HEK293 (cell line): Measurements from ENCODE around the gene TRIM29.

Experiments used
- CTCF ChIA-PET: fragments of 350-600 bp; formaldehyde crosslinking; extraction: SDS; loops from one replicate; lab custom pipeline; 2021; ENCODE audit warnings: antibody characterized with exemption; lab: Yijun Ruan, JAX
- POLR2A ChIA-PET: fragments of 300-600 bp; formaldehyde crosslinking; extraction: SDS; loops from one replicate; lab custom pipeline; 2020; ENCODE audit warnings: antibody characterized with exemption, inconsistent platforms; lab: Yijun Ruan, JAX
- H3K27ac ChIP-seq: fragments of 200-500 bp; sonication (Bioruptor generic); 2 replicates; pipeline ENCODE4 v1.5.1; 2014; ENCODE audit warnings: low read depth, low read length, control low read depth, inconsistent platforms; ENCODE audit errors: extremely low read depth
- H3K36me3 ChIP-seq, 2 experiments: fragments of 200-500 bp in 1 of 2; sonication (Bioruptor generic) in 1 of 2; 1 replicate in 1 of 2; 2 replicates in 1 of 2; pipeline ENCODE4 v1.5.1; 2014 to 2017; ENCODE audit warnings: inconsistent platforms in 2 of 2, low read length in 2 of 2; ENCODE audit not compliant: control insufficient read depth in 2 of 2, insufficient read depth in 1 of 2
- H3K4me1 ChIP-seq: fragments of 200-500 bp; sonication (Bioruptor generic); 2 replicates; pipeline ENCODE4 v1.5.1; 2014; ENCODE audit warnings: mild to moderate bottlenecking, low read length, inconsistent platforms; ENCODE audit not compliant: control insufficient read depth, insufficient read depth
- H3K4me3 ChIP-seq: 2 replicates; pipeline ENCODE4 v1.5.1; 2011; ENCODE audit warnings: low read depth, mild to moderate bottlenecking, control low read depth, low read length, moderate library complexity
- H3K9me3 ChIP-seq: fragments of 200-500 bp; sonication (Bioruptor generic); 2 replicates; pipeline ENCODE4 v1.5.1; 2014; ENCODE audit warnings: low read depth, low read length, inconsistent platforms; ENCODE audit not compliant: control insufficient read depth, insufficient read depth
- GFI1B ChIP-seq: fragments of 450-650 bp; formaldehyde crosslinking; IDR thresholded peaks from 2 replicates; pipeline ENCODE4 v1.5.1; 2016; ENCODE audit warnings: missing biosample characterization, missing genetic modification characterization
- GLI2 ChIP-seq: fragments of 450-650 bp; formaldehyde crosslinking; IDR thresholded peaks from 2 replicates; pipeline ENCODE4; 2017; ENCODE audit warnings: missing biosample characterization, missing genetic modification characterization, low read depth, borderline replicate concordance
- GLIS2 ChIP-seq: fragments of 450-650 bp; formaldehyde crosslinking; IDR thresholded peaks from 2 replicates; pipeline ENCODE4 v1.5.1; 2016; ENCODE audit warnings: missing biosample characterization, missing genetic modification characterization
- HIC1 ChIP-seq: fragments of 450-650 bp; formaldehyde crosslinking; IDR thresholded peaks from 2 replicates; pipeline ENCODE4 v1.5.1; 2016; ENCODE audit warnings: missing biosample characterization, missing genetic modification characterization
- MEIS1 ChIP-seq: sonication (generic); formaldehyde crosslinking; IDR thresholded peaks from 2 replicates; pipeline ENCODE4 v1.8.1; 2022; ENCODE audit warnings: missing genetic modification reagents, mild to moderate bottlenecking, borderline replicate concordance
- SP7 ChIP-seq: fragments of 450-650 bp; formaldehyde crosslinking; IDR thresholded peaks from 2 replicates; pipeline ENCODE4 v1.5.1; 2016; ENCODE audit warnings: missing biosample characterization, missing genetic modification characterization
- ZBTB7A ChIP-seq: fragments of 450-650 bp; formaldehyde crosslinking; IDR thresholded peaks from 2 replicates; pipeline ENCODE4 v1.5.1; 2016; ENCODE audit warnings: low read depth, missing biosample characterization, missing genetic modification characterization
- ZNF10 ChIP-seq: fragments of 450-650 bp; formaldehyde crosslinking; IDR thresholded peaks from 2 replicates; pipeline ENCODE4 v1.5.1; 2017; ENCODE audit warnings: missing biosample characterization, missing genetic modification characterization
- ZNF138 ChIP-seq: fragments of 450-650 bp; formaldehyde crosslinking; IDR thresholded peaks from 2 replicates; pipeline ENCODE4 v1.5.1; 2016; ENCODE audit warnings: missing biosample characterization, missing genetic modification characterization, borderline replicate concordance
- ZNF146 ChIP-seq: fragments of 450-650 bp; formaldehyde crosslinking; IDR thresholded peaks from 2 replicates; pipeline ENCODE4 v1.5.1; 2016; ENCODE audit warnings: missing biosample characterization, missing genetic modification characterization
- ZNF155 ChIP-seq: fragments of 450-650 bp; formaldehyde crosslinking; IDR thresholded peaks from 2 replicates; pipeline ENCODE4 v1.5.1; 2016; ENCODE audit warnings: missing biosample characterization, missing genetic modification characterization
- ZNF169 ChIP-seq: fragments of 450-650 bp; formaldehyde crosslinking; IDR thresholded peaks from 2 replicates; pipeline ENCODE4 v1.5.1; 2016; ENCODE audit warnings: missing biosample characterization, missing genetic modification characterization
- ZNF214 ChIP-seq: fragments of 450-650 bp; formaldehyde crosslinking; IDR thresholded peaks from 2 replicates; pipeline ENCODE4 v1.5.1; 2017; ENCODE audit warnings: missing biosample characterization, mild to moderate bottlenecking, missing genetic modification characterization, borderline replicate concordance
- ZNF473 ChIP-seq: fragments of 450-650 bp; formaldehyde crosslinking; IDR thresholded peaks from 2 replicates; pipeline ENCODE4 v1.5.1; 2017; ENCODE audit warnings: missing biosample characterization, missing genetic modification characterization
- ZNF501 ChIP-seq: fragments of 450-650 bp; formaldehyde crosslinking; IDR thresholded peaks from 2 replicates; pipeline ENCODE4 v1.5.1; 2016; ENCODE audit warnings: missing biosample characterization, missing genetic modification characterization
- ZNF530 ChIP-seq: fragments of 450-650 bp; formaldehyde crosslinking; IDR thresholded peaks from 2 replicates; pipeline ENCODE4 v1.5.1; 2016; ENCODE audit warnings: low read depth, missing biosample characterization, missing genetic modification characterization
- ZNF558 ChIP-seq: fragments of 450-650 bp; formaldehyde crosslinking; IDR thresholded peaks from 2 replicates; pipeline ENCODE4 v1.5.1; 2016; ENCODE audit warnings: missing biosample characterization, missing genetic modification characterization
- ZNF610 ChIP-seq: fragments of 450-650 bp; formaldehyde crosslinking; IDR thresholded peaks from 2 replicates; pipeline ENCODE4 v1.5.1; 2016; ENCODE audit warnings: missing biosample characterization, missing genetic modification characterization, borderline replicate concordance
- ZNF658 ChIP-seq: fragments of 450-650 bp; formaldehyde crosslinking; IDR thresholded peaks from 2 replicates; pipeline ENCODE4; 2016; ENCODE audit warnings: missing biosample characterization, missing genetic modification characterization
- ZNF768 ChIP-seq: fragments of 450-650 bp; formaldehyde crosslinking; IDR thresholded peaks from 2 replicates; pipeline ENCODE4 v1.5.1; 2018; ENCODE audit warnings: missing biosample characterization, mild to moderate bottlenecking, missing genetic modification characterization
- TF ChIP-seq, protein P1 (sequence below): fragments of 450-650 bp; IDR thresholded peaks from 2 replicates; pipeline ENCODE4 v1.5.1; 2018; ENCODE audit warnings: missing biosample characterization, mild to moderate bottlenecking, missing genetic modification characterization
- TF ChIP-seq, protein P2 (sequence below): fragments of 450-650 bp; formaldehyde crosslinking; IDR thresholded peaks from 2 replicates; pipeline ENCODE4 v1.5.1; 2017; ENCODE audit warnings: missing biosample characterization, mild to moderate bottlenecking, missing genetic modification characterization, moderate library complexity
- TF ChIP-seq, protein P3 (sequence below): fragments of 450-650 bp; formaldehyde crosslinking; IDR thresholded peaks from 2 replicates; pipeline ENCODE4 v1.5.1; 2016; ENCODE audit warnings: missing biosample characterization, missing genetic modification characterization
- TF ChIP-seq, protein P4 (sequence below): fragments of 450-650 bp; formaldehyde crosslinking; IDR thresholded peaks from 2 replicates; pipeline ENCODE4 v1.5.1; 2016; ENCODE audit warnings: missing biosample characterization, missing genetic modification characterization

TRIM29 gene

DNA sequence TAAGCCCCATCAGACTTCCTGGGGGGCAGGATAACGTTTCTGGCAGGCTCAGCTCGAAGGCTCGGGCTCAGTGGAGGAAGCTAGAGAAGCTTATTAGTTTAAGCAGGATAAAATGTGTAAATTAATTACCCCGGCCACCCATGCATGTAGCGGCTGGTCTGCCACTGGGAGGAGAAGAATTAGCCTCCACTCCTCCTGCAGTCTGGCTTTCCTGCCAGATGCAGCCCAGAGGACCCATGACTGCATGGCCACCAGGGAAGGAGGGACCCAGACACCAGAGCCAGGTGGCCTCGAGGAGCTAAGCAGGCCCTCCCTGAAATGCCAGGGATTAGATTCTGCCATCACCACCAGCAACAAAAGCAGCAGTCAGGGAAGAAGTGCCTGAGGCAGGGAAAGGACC lies 32.3 kb downstream of the TRIM29 start:
- ChIA-PET POLR2A (no interaction called here), CTCF (interaction anchor here (0.6 kb wide), 1 partner anchor 377 kb away, joined by 3 read pairs; the partner anchor contains the start of gene NECTIN1)
- H3K9me3 ChIP-seq = no peaks in the 10 kb centered on the region
- H3K4me3 ChIP-seq = no peak overlapping the region
- H3K27ac ChIP-seq = no peak overlapping the region
- no peaks in the 10 kb centered on the region for H3K36me3 ChIP-seq
- no peaks in the 10 kb centered on the region for H3K4me1 ChIP-seq
- no peak for TF ChIP-seq ZNF10 (tag by site-specific recombination)
- TF ChIP-seq ZNF155 = no peak
- TF ChIP-seq SP7 (tag by site-specific recombination) = no peak
- TF ChIP-seq ZNF610 (tag by site-specific recombination) = no peak
- TF ChIP-seq ZBTB7A (tag by site-specific recombination) = no peak
- TF ChIP-seq MEIS1 (CRISPR knock-in tag) = no peak
- TF ChIP-seq, protein P1, sequence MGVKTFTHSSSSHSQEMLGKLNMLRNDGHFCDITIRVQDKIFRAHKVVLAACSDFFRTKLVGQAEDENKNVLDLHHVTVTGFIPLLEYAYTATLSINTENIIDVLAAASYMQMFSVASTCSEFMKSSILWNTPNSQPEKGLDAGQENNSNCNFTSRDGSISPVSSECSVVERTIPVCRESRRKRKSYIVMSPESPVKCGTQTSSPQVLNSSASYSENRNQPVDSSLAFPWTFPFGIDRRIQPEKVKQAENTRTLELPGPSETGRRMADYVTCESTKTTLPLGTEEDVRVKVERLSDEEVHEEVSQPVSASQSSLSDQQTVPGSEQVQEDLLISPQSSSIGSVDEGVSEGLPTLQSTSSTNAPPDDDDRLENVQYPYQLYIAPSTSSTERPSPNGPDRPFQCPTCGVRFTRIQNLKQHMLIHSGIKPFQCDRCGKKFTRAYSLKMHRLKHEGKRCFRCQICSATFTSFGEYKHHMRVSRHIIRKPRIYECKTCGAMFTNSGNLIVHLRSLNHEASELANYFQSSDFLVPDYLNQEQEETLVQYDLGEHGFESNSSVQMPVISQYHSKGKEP = no peak
- no peak for TF ChIP-seq ZNF558
- TF ChIP-seq ZNF146 (tag by site-specific recombination) = no peak
- TF ChIP-seq GLI2 (tag by site-specific recombination) = no peak
- TF ChIP-seq ZNF501 (tag by site-specific recombination) = no peak
- no peak for TF ChIP-seq ZNF473 (tag by site-specific recombination)
- TF ChIP-seq HIC1 (tag by site-specific recombination) = no peak
- TF ChIP-seq ZNF169 = no peak
- no peak for TF ChIP-seq ZNF658 (tag by site-specific recombination)
- no peak for TF ChIP-seq GFI1B
- TF ChIP-seq, all 188 proteins: peak for 0

GRCh38 chr11:120104041-120104565 lies 33.8 kb downstream of the TRIM29 start:
- H3K36me3 ChIP-seq = no peaks in the 10 kb centered on the region
- H3K4me1 ChIP-seq = no peaks in the 10 kb centered on the region
- ChIA-PET POLR2A (no interaction called here), CTCF (no interaction called here)
- H3K9me3 ChIP-seq = no peaks in the 10 kb centered on the region
- no peak overlapping the region for H3K4me3 ChIP-seq
- no peak overlapping the region for H3K27ac ChIP-seq
- no peak for TF ChIP-seq ZNF768 (tag by site-specific recombination)
- no peak for TF ChIP-seq ZNF138 (tag by site-specific recombination)
- TF ChIP-seq ZNF530 = no peak
- TF ChIP-seq, protein P2, sequence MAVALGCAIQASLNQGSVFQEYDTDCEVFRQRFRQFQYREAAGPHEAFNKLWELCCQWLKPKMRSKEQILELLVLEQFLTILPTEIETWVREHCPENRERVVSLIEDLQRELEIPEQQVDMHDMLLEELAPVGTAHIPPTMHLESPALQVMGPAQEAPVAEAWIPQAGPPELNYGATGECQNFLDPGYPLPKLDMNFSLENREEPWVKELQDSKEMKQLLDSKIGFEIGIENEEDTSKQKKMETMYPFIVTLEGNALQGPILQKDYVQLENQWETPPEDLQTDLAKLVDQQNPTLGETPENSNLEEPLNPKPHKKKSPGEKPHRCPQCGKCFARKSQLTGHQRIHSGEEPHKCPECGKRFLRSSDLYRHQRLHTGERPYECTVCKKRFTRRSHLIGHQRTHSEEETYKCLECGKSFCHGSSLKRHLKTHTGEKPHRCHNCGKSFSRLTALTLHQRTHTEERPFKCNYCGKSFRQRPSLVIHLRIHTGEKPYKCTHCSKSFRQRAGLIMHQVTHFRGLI (tag by site-specific recombination) = no peak
- no peak for TF ChIP-seq ZNF214 (tag by site-specific recombination)
- TF ChIP-seq, protein P3, sequence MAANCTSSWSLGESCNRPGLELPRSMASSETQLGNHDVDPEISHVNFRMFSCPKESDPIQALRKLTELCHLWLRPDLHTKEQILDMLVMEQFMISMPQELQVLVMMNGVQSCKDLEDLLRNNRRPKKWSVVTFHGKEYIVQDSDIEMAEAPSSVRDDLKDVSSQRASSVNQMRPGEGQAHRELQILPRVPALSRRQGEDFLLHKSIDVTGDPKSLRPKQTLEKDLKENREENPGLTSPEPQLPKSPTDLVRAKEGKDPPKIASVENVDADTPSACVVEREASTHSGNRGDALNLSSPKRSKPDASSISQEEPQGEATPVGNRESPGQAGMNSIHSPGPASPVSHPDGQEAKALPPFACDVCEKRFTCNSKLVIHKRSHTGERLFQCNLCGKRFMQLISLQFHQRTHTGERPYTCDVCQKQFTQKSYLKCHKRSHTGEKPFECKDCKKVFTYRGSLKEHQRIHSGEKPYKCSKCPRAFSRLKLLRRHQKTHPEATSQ (tag by site-specific recombination) = no peak
- TF ChIP-seq GLIS2 = no peak
- TF ChIP-seq, protein P4, sequence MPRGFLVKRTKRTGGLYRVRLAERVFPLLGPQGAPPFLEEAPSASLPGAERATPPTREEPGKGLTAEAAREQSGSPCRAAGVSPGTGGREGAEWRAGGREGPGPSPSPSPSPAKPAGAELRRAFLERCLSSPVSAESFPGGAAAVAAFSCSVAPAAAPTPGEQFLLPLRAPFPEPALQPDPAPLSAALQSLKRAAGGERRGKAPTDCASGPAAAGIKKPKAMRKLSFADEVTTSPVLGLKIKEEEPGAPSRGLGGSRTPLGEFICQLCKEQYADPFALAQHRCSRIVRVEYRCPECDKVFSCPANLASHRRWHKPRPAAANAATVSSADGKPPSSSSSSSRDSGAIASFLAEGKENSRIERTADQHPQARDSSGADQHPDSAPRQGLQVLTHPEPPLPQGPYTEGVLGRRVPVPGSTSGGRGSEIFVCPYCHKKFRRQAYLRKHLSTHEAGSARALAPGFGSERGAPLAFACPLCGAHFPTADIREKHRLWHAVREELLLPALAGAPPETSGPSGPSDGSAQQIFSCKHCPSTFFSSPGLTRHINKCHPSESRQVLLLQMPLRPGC (tag by site-specific recombination) = no peak
